GM13977 (cell line): Measurements from ENCODE around the gene DMRTC1B.
"Not testable (repeated sequence)": the region's sequence is repeated elsewhere in the genome, so short reads cannot be mapped to it uniquely, and the experiment has no call there.

Experiments
- DNase-seq: peaks from one replicate; pipeline ENCODE4 v3.0.0; 2012; ENCODE audit warnings: low spot score
- in situ Hi-C: fragments of 300-500 bp; cut with MboI; formaldehyde crosslinking; loops from one replicate; pipeline ENCODE4 v1.12.0; 2022; ENCODE audit warnings: low sequenced_read_pairs, low pct_unique_long_range_greater_than_20kb, mixed read lengths, inconsistent platforms; ENCODE audit not compliant: unreplicated experiment
- TF ChIP-seq, protein P1 (sequence below): IDR thresholded peaks from 2 replicates; pipeline ENCODE4 v1.5.1; 2012; ENCODE audit warnings: mild to moderate bottlenecking, control low read depth; ENCODE audit not compliant: insufficient read depth; ENCODE audit errors: extremely low read depth, missing control alignments

DMRTC1B gene, protein sequence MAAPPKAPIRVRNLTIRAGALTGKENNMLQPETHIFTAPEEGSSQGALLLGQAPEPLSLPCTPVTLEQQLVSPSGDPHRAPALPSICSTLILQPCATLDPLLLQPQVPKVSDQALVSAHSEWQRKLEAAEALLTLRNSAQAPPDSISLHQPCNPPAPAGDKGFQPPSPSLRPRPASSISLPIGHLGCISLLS

DNA sequence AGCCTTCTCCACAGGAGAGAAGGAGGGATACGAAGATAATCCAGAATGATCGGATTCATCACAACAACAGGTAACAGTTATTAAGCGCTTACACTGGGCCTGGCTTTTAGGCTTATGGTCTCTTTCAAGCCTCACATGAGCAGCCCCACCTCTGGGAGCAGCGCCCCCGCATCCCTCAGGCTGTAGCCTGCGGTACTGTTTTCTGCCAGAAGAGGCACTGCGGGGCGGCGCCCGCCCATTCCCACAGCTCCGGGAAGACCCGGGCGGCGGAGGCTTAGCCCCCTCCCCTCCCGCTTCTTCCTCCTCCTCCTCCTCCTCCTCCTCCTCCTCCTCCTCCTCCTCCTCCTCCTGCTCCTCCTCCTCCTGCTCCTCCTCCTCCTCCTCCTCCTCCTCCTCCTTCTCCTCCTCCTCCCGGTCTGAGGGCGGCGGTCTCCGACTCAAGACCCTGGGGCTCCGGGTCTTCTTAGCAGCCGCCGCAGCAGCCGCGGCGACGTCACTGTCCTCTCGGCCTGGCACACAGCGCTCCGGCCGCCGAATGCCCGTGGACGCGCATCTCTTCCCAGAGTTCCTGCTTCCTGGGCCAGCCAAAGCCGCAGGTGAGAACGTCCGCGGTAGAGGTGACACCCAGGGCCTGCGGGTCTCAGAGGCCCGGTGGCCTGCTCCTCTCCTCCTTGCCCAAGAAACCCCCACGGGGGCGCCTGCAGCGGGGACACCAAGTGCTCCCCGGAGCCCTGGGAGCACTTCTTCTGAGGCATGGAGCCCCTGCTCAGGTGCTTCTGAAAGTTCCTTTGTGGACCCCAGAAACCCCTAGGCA is at the start of gene DMRTC1B:
DMRTC1B (plus strand) TSS at position 238 of the 814 bp plus-strand sequence. CDS start 68,246 bp downstream, outside the sequence.
- in situ Hi-C loops, DNase-seq: not testable (repeated sequence)

DNA sequence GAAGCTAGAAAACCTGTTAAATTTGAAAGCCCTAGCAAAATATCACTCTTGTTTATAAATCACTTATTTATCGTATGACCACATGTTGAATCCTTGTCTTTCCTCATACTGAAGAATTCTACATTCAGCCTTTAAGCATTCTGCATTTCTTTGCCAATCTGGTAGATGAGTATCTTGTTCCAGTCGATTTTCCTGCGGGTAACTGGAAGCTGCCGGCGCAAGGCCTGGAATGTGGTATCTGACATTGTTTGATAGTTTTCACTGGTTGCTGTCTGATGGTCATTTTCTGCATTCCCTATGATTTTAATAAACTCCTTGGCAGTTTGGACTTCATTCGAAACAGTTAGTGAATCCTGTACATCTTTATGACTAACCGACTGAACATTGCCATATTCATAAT is 48.8 kb upstream of the DMRTC1B start:
- TF ChIP-seq, protein P1, sequence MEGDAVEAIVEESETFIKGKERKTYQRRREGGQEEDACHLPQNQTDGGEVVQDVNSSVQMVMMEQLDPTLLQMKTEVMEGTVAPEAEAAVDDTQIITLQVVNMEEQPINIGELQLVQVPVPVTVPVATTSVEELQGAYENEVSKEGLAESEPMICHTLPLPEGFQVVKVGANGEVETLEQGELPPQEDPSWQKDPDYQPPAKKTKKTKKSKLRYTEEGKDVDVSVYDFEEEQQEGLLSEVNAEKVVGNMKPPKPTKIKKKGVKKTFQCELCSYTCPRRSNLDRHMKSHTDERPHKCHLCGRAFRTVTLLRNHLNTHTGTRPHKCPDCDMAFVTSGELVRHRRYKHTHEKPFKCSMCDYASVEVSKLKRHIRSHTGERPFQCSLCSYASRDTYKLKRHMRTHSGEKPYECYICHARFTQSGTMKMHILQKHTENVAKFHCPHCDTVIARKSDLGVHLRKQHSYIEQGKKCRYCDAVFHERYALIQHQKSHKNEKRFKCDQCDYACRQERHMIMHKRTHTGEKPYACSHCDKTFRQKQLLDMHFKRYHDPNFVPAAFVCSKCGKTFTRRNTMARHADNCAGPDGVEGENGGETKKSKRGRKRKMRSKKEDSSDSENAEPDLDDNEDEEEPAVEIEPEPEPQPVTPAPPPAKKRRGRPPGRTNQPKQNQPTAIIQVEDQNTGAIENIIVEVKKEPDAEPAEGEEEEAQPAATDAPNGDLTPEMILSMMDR = no peak
- in situ Hi-C loops = no loop called here
- no peak for DNase-seq

DNA sequence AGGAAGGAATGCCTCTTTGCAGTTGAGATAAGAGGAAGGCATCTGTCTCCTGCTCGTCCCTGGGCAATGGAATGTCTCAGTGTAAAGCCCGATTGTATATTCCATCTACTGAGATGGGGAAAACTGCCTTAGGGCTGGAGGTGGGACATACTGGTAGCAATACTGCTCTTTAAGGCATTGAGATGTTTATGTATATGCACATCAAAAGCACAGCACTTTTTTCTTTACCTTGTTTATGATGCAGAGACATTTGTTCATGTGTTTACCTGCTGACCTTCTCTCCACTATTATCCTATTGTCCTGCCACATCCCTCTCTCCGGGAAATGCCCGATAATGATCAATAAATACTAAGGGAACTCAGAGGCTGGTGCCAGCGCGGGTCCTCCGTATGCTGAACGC is 43.1 kb upstream of the DMRTC1B start:
- DNase-seq, in situ Hi-C loops: not testable (repeated sequence)

DNA sequence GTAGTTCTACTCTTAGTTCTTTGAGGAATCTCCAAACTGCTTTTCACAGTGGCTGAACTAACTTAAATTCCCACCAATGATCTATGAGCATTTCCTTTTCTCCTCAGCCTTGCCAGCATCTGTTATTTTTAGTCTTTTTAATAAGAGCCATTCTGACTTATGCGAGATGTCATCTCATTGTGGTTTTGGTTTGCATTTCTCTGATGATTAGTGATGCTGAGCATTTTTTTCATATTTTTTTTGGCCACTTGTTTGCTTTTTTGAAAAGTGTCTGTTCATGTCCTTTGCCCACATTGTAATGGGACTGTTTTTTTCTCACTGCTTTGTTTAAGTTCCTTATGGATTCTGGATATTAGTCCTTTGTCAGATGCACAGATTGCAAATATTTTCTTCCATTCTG is 41.1 kb upstream of the DMRTC1B start:
- in situ Hi-C loops = no loop called here
- DNase-seq = no peak
- TF ChIP-seq, protein P1 = no peak

DNA sequence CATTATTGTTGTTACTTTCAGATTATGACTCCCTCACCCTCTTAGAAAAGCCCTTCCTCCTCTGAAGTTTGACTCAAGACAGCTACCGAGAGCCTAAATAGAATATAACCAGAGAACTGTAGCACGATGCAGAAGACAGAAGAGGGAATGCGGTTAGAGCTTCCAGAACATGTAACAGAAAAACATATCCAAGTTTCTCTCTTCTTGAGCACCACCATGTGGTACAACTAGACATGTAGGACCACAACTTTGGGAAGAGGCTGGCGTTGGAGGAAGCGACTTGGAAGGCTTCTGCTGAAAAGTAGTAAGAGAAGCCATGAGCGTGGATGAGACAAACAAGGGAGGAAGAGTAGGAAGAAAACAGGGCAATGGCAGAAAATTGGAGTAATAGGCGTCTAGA is 31.1 kb upstream of the DMRTC1B start:
- in situ Hi-C loops, DNase-seq: not testable (repeated sequence)

DNA sequence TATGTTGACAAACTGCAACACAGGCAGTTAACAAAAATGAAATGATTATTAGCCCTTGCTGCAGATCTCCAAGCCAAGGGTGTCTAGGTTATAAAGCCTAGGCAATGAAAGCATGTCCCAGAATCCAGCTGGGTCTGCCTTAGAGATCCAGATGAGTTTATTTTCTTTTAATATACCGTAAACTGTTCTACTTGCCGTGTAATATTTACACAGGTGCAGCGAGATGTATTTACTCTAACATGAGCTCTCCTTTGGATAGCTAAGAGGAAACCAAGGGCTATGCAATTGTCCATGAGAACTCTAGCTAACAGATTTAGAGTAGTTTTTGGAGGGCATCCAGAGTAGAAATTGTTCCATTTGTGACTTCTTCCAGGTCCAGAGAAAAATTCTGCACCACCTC is 28.1 kb upstream of the DMRTC1B start:
- DNase-seq, in situ Hi-C loops: not testable (repeated sequence)

DNA sequence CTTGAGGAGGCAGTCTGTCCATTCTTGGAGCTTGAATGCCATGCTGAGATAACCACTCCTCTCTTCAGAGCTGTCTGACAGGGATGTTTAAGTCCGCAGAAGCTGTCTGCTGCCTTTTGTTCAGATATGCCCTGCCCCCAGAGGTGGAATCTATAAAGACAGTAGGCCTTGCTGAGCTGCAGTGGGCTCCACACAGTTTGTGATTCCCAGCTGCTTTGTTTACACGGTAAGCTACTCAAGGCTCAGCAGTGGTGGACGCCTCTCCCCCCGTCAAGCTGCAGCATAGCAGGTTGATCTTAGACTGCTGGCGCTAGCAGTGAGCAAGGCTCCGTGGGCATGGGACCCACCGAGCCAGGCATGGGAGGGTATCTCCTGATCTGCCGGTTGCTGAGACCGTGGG is 16.2 kb upstream of the DMRTC1B start:
- DNase-seq, in situ Hi-C loops: not testable (repeated sequence)

DNA sequence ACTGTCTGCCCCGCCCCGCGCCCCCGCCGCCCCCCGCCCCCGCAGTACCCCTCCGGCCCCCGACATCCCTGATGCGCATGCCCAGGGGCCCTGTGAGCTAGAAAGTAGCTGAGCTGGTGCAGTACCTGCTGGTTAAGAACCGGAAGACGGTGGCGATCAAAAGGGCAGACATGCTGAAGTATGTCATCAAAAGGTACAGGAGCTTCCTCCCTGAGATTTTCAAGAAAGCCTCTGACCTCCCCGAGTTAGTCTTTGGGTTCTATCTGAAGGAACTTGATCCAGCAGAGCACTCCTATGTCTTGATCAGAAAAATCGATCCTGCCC is 739 bp downstream of the DMRTC1B start:
- DNase-seq, in situ Hi-C loops: not testable (repeated sequence)

DNA sequence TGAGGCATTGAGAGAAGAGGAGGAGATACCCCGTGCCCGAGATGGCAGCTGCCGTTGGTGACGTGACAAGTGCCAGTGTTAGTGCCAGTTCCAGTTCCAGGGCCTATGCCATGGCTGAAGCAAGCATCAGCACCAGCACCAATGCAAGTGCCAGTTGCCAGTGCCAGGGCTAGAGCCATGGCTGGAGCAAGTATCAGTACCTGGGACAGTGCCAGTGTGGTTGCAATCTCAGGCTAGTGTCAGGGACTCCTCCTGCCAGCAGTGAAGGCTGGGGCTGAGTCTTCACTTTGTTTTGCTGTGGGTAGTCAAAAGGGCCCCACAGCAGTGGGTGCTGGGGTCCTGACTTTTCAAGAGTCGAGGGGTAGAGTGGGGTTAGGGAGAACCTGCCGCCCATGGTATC is 1.5 kb downstream of the DMRTC1B start:
- in situ Hi-C loops, DNase-seq: not testable (repeated sequence)

DNA sequence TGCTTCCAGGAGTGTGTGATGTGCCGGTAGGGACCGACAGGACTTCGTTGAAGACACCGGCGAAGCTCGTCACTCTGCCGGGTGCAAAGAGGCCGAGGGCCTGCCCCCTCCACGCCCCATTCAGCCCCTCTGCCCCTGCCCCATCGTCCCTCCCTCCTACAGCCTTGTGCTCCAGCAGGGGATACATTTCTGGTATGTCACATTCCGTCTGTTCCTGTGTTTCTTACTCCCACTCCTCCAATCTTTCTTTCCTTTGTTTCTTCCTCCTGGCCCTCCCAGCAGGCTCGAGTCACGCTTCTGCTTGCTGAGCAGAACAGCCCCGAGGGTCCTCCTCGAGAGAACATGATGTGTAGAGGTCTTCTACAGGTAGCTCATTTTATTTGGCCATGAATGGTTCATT is 5.9 kb downstream of the DMRTC1B start, which contains the start of gene FAM236B:
FAM236B (minus strand) TSS at position 101 of the 400 bp plus-strand sequence; CDS start at position 1, 100 bp downstream.
- in situ Hi-C loops, DNase-seq: not testable (repeated sequence)

DNA sequence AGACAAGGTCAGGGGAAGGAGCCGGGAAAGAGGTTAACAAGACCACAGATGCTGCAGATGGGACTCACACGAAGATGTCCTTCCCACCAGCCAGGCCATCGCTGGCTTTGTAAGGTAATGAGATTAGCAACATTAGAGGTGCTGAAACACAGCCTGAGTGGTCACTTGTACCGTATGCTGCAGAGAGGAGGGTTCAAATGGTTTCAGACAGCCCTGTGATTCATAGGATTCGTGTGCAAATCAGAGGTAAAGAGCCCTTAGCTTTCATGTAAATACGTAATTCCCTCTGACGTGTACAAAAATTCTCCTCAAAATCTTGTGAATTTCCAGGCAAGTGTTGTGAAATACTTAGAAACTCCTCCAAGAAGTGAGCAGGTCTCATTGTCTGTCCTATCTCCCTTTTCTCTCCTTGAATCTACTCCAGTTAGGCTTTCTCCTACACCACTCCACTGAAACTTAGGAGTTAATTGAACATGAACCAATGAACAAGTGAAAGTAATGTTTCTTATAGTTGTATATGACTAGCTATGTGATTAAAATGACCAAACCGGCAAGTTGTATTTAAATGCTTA is 6.8 kb downstream of the DMRTC1B start:
- DNase-seq, in situ Hi-C loops: not testable (repeated sequence)

DNA sequence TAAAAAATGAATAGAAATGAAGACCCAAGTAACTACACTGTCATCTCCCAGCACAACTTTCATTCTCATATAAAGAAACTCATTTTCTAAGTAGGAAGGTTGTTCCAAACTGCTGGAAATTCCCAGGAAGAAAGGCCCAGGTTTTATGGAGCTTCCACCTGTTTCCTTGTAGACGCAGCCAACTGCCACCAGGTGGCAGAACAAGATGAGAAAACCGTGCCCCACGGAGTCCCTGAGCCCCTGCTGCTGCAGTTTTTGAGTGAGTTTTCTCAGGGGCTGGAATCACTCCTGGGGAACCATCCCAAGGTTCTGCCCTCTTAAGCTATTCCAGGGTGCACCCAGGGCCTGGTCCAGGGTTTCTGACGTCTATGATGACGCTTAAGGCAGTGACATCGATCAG is 7.3 kb downstream of the DMRTC1B start:
- in situ Hi-C loops, DNase-seq: not testable (repeated sequence)

DNA sequence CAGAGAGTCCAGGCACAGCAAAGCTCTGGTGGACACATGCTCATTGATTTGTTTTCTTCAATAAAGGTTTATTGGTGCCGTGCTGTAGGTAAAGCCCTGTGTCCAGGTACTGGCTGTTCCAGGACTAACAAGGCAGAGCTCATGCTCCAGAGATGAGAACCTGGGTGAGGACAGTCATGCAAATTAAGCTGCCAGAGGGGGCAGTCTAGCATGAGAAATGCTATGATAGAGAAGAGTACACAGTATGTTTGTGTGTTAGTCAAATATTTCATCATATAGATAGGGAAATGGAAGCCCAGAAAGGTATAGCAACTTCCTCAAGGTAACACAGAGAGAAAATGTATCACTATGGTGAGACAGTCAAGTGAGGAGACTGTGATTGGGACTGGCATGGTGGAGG is 11.5 kb downstream of the DMRTC1B start:
- in situ Hi-C loops, DNase-seq: not testable (repeated sequence)

DNA sequence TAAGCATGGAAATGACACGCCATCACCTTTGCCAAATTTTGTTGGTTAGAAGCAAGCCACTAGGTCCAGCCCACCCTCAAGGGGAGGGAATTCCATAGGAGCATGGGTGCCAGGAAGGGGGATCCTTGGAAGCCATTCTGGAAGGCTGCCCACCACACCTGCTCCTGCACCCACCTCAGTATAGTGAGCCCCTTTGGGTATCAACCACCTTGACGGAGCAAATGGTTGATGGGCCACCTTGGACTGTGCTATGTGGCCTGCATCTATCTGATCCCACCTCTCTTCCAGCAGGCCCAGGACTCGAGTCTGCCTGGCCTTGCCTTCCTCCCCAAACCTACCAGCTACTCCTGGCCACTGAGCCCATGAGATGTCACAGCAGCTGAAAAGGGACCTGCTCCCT is 13.7 kb downstream of the DMRTC1B start:
- in situ Hi-C loops, DNase-seq: not testable (repeated sequence)

DNA sequence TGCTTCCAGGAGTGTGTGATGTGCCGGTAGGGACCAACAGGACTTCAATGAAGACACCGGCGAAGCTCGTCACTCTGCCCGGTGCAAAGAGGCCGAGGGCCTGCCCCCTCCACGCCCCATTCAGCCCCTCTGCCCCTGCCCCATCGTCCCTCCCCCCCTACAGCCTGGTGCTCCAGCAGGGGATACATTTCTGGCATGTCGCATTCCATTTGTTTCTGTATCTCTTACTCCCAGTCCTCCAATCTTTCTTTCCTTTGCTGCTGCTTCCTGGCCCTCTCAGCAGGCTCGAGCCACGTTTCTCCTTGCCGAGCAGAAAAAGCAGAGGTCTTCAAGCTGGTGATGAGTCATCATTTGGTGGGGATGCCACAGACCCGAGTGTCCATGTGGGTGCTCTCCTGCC is 31.4 kb downstream of the DMRTC1B start, which contains the start of gene FAM236D:
FAM236D (minus strand) TSS at position 101 of the 400 bp plus-strand sequence; CDS start at position 1, 100 bp downstream.
- DNase-seq, in situ Hi-C loops: not testable (repeated sequence)

DNA sequence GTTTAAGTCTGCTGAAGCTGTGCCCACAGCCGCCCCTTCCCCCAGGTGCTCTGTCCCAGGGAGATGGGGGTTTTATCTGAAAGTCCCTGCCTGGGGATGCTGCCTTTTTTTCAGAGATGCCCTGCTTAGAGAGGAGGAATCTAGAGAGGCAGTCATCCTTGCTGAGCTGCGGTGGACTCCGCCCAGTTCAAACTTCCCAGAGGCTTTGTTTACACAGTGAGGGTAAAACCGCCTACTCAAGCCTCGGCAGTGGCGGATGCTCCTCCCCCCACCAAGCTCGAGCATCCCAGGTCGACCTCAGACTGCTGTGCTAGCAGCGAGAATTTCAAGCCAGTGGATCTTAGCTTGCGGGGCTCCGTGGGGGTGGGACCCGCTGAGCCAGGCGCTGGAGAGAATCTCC is 54.0 kb downstream of the DMRTC1B start:
- in situ Hi-C loops, DNase-seq: not testable (repeated sequence)
